ENCODE results near the gene FGFRL1. TPM values are rescaled to one million over a fixed set of nuclear protein-coding genes. Genes with fewer than 3 reads are reported as not detected.

FGFRL1 gene
- total RNA-seq, 1 donor from 2014 or later, result 54.1 TPM

DNA sequence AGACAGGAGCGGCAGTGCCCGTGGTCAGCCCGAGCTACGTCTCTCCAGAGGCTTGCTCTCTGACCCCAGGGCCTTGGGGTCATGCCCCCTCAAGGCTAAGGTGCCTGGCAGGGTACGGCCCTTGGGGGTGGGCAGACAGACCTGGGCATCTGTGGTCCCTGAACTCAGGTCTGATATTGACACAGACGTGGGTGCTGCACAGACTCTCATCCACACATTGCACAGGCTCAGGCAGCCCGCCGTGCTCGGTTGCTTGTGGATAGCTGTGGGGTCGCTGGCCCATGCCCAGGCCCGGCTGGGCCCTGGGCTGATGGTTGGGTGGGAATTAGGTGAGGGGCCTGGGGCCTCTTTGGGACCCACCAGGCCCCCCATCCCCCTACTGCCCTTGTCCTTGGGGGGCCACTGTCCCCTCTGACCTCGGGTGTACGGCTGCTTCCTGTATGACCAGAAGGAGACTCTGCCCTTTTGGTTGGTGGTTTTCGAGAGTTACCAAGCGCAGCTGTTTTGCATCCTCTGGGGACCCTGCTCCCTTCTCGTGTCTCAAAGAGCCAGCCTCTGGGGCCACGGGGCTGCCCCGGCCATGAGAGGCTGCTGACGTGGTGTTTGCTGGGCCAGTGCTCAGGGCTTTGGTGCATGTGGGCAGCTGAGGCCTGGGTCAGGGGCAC, 10.1 kb downstream of the FGFRL1 start:
- no peak for DNase-seq (ENCODE audit: low spot score)

DNA sequence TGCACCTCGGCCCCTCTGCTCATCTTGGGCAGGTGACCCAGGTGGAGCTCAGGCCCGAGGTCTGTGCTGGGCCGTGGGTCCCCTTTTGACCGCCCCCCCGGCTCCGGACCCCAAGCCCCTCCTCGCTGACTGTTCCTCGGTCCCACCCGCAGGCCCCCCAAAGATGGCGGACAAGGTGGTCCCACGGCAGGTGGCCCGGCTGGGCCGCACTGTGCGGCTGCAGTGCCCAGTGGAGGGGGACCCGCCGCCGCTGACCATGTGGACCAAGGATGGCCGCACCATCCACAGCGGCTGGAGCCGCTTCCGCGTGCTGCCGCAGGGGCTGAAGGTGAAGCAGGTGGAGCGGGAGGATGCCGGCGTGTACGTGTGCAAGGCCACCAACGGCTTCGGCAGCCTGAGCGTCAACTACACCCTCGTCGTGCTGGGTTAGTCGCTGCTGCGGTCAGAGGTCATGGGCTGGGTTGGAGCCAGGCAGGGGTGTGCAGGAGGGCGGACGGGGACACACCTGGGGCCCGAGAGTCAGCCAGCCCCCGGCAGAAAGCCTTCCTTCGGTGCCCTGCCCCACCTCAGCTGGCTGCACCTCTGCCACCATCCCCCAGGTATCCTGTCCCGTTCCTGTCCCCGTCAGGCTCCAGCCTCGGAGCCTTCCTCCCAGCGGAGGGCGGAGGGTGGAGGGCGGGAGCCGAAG, 10.8 kb downstream of the FGFRL1 start:
- no peak for DNase-seq (ENCODE audit: low spot score)

DNA sequence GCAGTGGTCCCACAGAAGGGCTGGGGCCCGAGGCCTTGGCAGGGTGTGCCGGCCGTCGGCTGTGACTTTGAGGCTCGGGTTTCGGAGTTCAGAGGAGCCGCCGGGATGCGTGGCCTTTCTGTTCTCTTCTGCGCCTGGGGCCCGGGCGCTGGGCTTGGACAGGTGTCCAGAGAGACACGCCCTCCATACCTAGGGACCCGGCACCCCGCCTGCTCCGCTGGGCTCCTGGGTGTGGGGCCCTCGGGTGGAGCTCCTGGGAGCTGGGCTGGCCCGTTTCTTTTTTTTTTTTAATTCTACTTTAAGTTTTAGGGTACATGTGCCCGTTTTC, 11.3 kb downstream of the FGFRL1 start:
- no peak for DNase-seq (ENCODE audit: low spot score)

DNA sequence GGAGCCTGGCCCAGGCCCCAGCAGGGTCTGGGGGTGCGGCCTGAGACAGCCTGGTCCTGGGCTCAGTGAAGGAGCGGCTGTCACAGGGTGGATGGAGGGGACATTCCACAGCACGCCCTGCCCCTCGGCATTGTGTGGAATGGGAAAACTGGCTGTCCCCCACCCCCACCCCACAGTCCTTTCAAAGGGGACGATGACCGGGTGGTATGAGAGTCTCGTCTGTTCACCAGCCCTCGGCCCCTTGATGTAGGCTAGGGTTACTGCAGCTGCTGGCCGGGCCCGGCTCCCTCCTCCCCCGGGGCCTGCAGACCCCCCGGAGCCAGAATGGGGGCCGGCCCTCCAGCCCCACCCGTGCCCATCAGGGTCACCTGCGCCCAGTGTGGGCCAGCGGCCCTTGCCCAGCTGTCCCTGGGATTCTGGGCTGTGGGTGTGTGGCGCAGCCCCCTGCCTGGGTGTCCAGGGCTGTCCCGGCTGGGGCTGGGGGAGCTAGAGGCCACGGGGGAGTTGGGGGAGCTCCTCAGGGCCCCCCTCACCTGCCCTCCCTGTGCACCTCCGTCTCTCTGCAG, 11.7 kb downstream of the FGFRL1 start:
- DNase-seq (ENCODE audit: low spot score), result no peak

GRCh38 chr4:1023895-1024740, 12.7 kb downstream of the FGFRL1 start:
- DNase-seq (ENCODE audit: low spot score), result no peak

GRCh38 chr4:1024882-1025545, 13.6 kb downstream of the FGFRL1 start:
- no peak for DNase-seq (ENCODE audit: low spot score)

DNA sequence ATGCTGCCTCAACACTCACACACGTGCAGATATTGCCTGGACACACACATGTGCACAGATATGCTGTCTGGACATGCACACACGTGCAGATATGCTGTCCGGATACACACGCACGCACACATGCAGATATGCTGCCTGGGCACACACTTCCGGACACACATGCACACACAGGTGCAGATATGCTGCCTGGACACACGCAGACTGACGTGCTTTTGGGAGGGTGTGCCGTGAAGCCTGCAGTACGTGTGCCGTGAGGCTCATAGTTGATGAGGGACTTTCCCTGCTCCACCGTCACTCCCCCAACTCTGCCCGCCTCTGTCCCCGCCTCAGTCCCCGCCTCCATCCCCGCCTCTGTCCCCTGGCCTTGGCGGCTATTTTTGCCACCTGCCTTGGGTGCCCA, 14.7 kb downstream of the FGFRL1 start:
- DNase-seq (ENCODE audit: low spot score), result no peak

- DNase-seq (ENCODE audit: low spot score), result no peak
Observed at GRCh38 chr4:1027219-1027914, 15.9 kb downstream of the FGFRL1 start.

- DNase-seq (ENCODE audit: low spot score), result no peak
Observed at GRCh38 chr4:1027915-1028238, 16.5 kb downstream of the FGFRL1 start.

GRCh38 chr4:1028574-1029220, 17.3 kb downstream of the FGFRL1 start:
- no peak for DNase-seq (ENCODE audit: low spot score)

DNA sequence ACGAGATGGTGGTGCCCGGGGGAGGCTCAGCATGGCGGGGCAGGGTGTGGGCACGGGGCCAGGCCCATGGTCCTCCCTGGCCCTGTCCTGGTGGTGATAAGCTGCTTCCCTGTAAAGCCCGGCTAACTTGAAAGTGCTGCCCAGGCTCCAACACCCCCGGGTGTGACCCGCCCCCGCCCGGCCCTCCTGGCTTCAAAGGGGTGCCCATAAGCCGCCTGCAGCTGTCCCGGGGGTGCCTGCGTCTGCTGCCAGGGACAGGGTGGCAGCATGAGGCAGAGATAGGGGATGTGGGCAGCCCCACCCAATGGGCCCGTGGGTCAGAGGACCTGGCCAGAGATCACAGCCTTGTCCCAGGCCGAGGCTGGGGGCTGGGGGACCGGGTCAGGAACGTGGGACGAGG, 18.1 kb downstream of the FGFRL1 start:
- no peak for DNase-seq (ENCODE audit: low spot score)

- DNase-seq (ENCODE audit: low spot score), result no peak
Observed at GRCh38 chr4:1030031-1030430, 18.6 kb downstream of the FGFRL1 start.

DNA sequence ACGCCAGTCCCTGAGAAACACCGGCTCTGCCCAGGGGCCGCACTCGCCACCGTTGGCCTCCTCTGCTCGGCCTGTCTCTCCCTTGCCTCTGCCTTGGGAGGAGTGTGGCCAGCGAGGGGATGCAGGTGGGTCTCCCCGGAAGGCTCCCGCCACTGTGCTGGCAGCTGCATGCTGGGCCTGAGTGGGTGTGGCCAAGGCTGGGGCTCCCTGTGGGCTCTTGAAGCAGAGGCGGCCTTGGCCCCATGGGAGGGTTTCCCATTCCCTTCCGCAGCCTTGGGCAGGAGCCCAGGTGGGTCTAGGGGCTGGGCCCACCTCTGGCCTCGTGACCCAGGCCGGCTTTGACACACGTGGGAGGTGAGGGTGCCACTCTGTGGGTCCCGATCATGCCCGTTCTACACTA, 19.1 kb downstream of the FGFRL1 start:
- DNase-seq (ENCODE audit: low spot score), result no peak

GRCh38 chr4:1031346-1031745, 19.9 kb downstream of the FGFRL1 start:
- DNase-seq (ENCODE audit: low spot score), result no peak

DNA sequence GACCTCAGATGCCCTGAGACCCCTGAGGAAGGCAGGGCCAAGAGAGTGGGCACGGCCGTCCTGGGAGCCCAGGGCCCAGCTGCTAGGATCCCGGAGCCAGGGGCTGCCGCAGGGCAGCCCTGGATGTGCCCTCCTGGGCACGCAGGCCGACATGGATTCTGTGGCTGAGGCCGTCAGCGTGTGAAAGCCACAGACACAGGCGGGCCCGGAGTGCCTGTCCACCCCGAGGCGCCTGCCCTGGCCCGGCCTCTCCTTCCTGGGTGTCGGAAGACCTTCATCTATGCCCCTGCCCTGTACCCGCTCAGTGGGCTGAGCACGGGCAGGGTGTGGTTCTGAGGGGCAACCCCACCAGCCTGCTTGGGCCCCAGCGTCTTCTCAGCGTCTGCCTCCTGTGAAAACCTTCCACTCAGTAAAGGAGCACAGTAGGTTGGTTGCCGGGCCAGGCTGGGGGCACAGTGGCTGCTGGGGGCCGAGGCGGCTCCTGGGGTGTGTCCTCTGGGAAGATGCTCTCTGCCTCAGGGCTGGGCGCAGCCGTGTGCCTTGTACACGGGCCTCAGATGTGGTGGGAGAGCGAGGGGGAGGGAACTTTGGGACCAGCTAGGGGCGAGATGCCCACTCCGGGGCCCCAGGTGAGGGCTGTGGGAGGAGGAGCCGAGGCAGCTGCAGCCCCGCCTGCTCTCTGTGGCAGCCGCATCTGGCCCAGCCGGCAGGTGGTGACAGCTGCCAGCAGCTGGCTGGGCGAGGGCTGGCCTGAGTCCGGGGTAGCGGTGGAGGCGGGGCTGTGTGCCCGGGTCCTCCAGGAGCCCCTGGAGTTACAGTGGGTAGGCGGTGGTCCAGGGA, 20.8 kb downstream of the FGFRL1 start:
- DNase-seq (ENCODE audit: low spot score), result no peak

GRCh38 chr4:1032861-1033260, 21.4 kb downstream of the FGFRL1 start:
- no peak for DNase-seq (ENCODE audit: low spot score)

DNA sequence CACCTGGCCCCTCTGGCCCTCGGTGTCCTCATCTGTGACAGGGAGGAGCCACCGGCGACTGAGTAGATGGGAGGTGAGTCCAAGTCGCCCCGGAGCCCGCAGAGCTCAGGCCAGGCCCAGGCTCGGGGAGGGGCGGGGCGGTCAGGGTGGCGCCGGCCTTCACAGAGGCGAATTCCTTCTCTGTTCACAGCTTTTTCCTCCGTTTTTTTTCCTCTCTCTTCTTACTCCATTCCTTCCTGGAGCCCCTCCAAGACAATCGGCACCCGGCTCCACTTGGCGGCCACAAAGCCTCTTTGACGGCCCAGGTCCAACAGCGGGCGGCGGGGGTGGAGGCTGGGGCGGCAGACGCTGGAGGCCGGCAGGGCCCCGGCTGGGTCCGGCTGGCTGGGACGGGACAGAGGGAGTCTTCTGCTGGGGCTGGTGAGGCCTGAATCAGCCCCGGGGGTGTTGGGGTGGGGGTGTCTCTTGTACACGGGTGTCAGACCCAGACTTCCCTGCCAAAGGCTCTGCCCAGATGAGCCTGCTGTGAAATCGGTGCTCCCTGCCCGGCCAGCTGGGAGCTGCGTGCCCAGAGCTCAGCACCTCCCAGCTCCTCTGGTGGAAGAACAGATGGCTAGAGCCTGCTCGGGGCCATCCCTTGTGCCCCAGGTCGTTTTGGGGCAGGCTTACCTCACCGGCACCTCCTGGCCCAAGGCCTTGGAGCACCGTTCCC, 22.6 kb downstream of the FGFRL1 start:
- no peak for DNase-seq (ENCODE audit: low spot score)

- no peak for DNase-seq (ENCODE audit: low spot score)
Observed at GRCh38 chr4:1035510-1035909, 24.1 kb downstream of the FGFRL1 start.

DNA sequence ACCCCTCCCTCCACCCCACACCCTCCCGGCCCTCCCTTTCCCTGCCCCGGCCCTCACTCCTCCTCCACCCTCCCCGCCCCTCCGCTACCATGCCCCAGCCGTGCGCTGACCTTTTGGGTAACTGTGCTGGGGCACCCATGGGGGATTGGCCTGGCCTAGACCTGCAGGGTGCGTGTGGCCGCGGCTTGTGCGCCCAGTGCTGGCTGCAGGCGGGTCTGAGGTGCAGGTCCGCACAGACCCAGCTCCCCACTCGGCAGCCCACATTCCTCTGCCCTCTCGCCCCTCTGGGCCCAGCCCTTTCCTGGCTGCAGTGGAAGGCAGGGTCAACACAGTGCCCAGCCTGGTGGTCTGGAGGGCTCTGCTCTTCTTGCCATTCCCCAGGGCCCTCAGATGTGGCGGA, 24.7 kb downstream of the FGFRL1 start:
- DNase-seq (ENCODE audit: low spot score), result no peak

All from mesenteric fat pad (tissue), 1 donor.